Loucy (cell line): ENCODE data around the gene SRGAP1.

Experiments used
- H2AFZ ChIP-seq: fragments of 200-600 bp; sonication (generic); 2 replicates; pipeline ENCODE4 v1.6.0; 2016; ENCODE audit warnings: antibody characterized with exemption, mild to moderate bottlenecking, low read length, moderate library complexity
- H3F3A ChIP-seq: fragments of 200-600 bp; 2 replicates; pipeline ENCODE4 v1.6.0; 2016; ENCODE audit warnings: antibody characterized with exemption, low read depth, mild to moderate bottlenecking
- H3K27me3 ChIP-seq: fragments of 200-600 bp; sonication (generic); 2 replicates; pipeline ENCODE4 v1.6.1; 2014; ENCODE audit warnings: low read length, mild to moderate bottlenecking; ENCODE audit not compliant: insufficient read depth, poor library complexity, severe bottlenecking
- H3K36me3 ChIP-seq: fragments of 200-600 bp; sonication (generic); 2 replicates; pipeline ENCODE4 v1.6.1; 2016; ENCODE audit warnings: low read length; ENCODE audit not compliant: insufficient read depth
- H3K4me1 ChIP-seq: fragments of 200-600 bp; sonication (generic); 2 replicates; pipeline ENCODE4 v1.5.1; 2014; ENCODE audit warnings: low read length, mild to moderate bottlenecking; ENCODE audit not compliant: insufficient read depth, poor library complexity, severe bottlenecking
- H3K4me2 ChIP-seq: fragments of 200-600 bp; sonication (generic); 2 replicates; pipeline ENCODE4 v1.6.0; 2014; ENCODE audit warnings: antibody characterized with exemption, low read length, low read depth, mild to moderate bottlenecking; ENCODE audit not compliant: poor library complexity, severe bottlenecking
- H3K4me3 ChIP-seq: fragments of 200-600 bp; sonication (generic); 2 replicates; pipeline ENCODE4 v1.5.1; 2014; ENCODE audit warnings: low read length, mild to moderate bottlenecking, mixed read lengths; ENCODE audit not compliant: poor library complexity, severe bottlenecking
- H3K79me2 ChIP-seq: fragments of 200-600 bp; sonication (generic); 2 replicates; pipeline ENCODE4 v1.6.1; 2014; ENCODE audit warnings: low read length; ENCODE audit not compliant: insufficient read depth
- H3K9ac ChIP-seq: fragments of 200-600 bp; sonication (generic); 2 replicates; pipeline ENCODE4 v1.6.0; 2014; ENCODE audit warnings: mild to moderate bottlenecking, low read depth, low read length, moderate library complexity; ENCODE audit not compliant: poor library complexity, severe bottlenecking
- H3K9me2 ChIP-seq: fragments of 200-600 bp; sonication (generic); replicated peaks from 2 replicates; pipeline ENCODE4 v1.6.1; 2016; ENCODE audit warnings: low read depth, low read length, mixed read lengths
- H3K9me3 ChIP-seq: fragments of 200-600 bp; sonication (generic); 2 replicates; pipeline ENCODE4 v1.6.1; 2014; ENCODE audit warnings: mild to moderate bottlenecking, antibody characterized with exemption, low read length, low read depth; ENCODE audit not compliant: insufficient read depth
- H4K20me1 ChIP-seq: fragments of 200-600 bp; sonication (generic); 2 replicates; pipeline ENCODE4 v1.6.0; 2014; ENCODE audit warnings: antibody characterized with exemption, low read length, mild to moderate bottlenecking; ENCODE audit not compliant: insufficient read depth, poor library complexity, severe bottlenecking
- EZH2phosphoT487 ChIP-seq: fragments of 200-600 bp; IDR thresholded peaks from 2 replicates; pipeline ENCODE4 v1.6.1; 2018; ENCODE audit warnings: antibody characterized with exemption, mild to moderate bottlenecking, moderate library complexity, borderline replicate concordance
- TF ChIP-seq, protein P1 (sequence below): fragments of 200-600 bp; sonication (generic); conservative IDR thresholded peaks from 2 replicates; pipeline ENCODE4 v1.5.1; 2014; ENCODE audit warnings: mild to moderate bottlenecking, antibody characterized with exemption, low read length

SRGAP1 gene

DNA sequence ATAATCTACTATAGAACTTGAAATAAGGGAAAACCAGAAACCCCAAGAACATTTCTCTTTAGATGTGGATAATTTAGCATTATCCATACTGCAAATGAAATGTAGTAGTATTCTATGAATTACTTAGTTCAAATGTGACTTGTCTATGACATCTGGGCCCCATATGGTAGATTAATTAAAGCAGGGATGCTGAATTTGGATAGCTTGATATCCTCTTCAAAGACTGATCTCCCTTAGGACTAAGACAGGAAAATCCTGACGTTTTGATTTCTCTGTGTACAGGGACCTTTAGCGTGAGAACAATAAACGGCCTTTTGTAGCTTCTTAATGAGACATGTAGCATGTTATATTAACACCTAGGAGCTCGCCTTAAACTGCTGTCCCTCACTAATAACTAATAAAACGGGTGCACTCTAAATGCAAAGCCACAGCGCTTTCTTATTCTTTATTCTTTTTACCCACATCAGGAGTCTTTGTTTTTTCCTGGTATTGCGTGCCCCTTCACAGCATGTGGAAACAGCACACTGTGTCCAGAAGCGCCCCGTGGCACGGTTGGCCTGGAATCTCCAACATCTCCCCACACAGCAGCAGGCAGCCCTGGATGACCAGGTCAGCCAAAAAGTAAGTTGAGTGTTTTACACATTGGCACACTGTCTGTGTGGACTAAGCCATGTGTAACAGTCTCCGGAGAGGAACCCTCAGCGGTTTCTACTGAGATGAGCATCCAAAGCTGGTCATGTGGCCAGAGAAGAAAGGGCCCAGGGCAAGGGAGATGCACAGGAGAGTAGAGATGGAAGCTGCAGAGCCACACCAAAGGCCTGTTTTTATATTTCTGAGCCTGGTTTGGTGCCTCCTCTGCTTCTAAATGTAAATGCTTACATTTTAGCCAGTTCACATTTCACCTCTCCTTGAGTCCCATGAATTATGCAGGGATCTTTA is 93.1 kb downstream of the SRGAP1 start:
- H3K4me3 ChIP-seq = no peak overlapping the region
- TF ChIP-seq, protein P1, sequence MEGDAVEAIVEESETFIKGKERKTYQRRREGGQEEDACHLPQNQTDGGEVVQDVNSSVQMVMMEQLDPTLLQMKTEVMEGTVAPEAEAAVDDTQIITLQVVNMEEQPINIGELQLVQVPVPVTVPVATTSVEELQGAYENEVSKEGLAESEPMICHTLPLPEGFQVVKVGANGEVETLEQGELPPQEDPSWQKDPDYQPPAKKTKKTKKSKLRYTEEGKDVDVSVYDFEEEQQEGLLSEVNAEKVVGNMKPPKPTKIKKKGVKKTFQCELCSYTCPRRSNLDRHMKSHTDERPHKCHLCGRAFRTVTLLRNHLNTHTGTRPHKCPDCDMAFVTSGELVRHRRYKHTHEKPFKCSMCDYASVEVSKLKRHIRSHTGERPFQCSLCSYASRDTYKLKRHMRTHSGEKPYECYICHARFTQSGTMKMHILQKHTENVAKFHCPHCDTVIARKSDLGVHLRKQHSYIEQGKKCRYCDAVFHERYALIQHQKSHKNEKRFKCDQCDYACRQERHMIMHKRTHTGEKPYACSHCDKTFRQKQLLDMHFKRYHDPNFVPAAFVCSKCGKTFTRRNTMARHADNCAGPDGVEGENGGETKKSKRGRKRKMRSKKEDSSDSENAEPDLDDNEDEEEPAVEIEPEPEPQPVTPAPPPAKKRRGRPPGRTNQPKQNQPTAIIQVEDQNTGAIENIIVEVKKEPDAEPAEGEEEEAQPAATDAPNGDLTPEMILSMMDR = no peak
- TF ChIP-seq EZH2phosphoT487 = no peak
- H2AFZ ChIP-seq = no peak overlapping the region
- no peak overlapping the region for H3K9ac ChIP-seq
- H3K36me3 ChIP-seq = no peaks in the 10 kb centered on the region
- H4K20me1 ChIP-seq = no peaks in the 10 kb centered on the region
- H3K27me3 ChIP-seq = no peaks in the 10 kb centered on the region
- peaks cover 11% of the 10 kb centered on the region for H3K4me1 ChIP-seq
- no peaks in the 10 kb centered on the region for H3K9me3 ChIP-seq
- H3F3A ChIP-seq = no peaks in the 10 kb centered on the region
- H3K9me2 ChIP-seq = no peaks in the 10 kb centered on the region
- no peaks in the 10 kb centered on the region for H3K79me2 ChIP-seq
- H3K4me2 ChIP-seq = no peak overlapping the region

DNA sequence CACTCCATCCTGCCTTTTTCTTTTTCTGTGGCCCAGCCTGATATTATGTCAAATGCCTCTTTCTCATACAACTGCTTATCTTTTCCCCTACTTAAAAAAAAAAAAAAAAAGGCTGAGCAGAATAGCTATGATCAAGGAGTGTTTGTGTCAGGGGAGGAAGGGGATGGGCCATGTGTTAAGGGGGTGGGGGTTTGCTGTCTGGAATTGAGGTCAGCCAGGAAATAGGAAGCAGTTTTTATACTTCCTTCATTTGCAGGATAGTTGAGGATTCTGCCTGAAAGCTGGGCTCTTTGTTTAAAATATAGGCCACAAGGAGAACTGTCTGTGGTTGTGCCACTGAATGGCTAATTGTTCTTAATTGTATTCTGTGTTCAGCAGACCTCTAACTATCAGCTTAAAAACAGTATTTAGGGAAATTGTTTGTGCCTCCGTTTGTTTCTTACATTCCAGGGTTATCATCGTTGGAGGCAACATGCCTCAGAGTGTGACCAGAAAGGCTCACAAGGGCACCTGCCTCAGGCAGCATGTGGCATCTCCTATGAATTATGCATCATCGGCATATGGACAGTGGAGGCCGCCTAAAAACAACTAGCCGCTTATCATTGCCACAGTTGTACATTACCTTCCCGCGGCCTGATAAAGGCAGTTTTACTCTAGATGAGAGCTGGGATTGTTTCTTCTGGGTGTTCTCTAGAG is 96.0 kb downstream of the SRGAP1 start:
- Histone ChIP-seq H4K20me1 (no peaks in the 10 kb centered on the region), H2AFZ (peak overlapping the region; percentile 74), H3K9me3 (no peaks in the 10 kb centered on the region), H3K4me2 (no peak overlapping the region), H3K4me1 (peaks cover 11% of the 10 kb centered on the region), H3F3A (no peaks in the 10 kb centered on the region), H3K9me2 (no peaks in the 10 kb centered on the region), H3K9ac (no peak overlapping the region), H3K27me3 (no peaks in the 10 kb centered on the region), H3K79me2 (no peaks in the 10 kb centered on the region), H3K36me3 (no peaks in the 10 kb centered on the region), H3K4me3 (no peak overlapping the region)
- TF ChIP-seq EZH2phosphoT487 = no peak
- TF ChIP-seq, protein P1 = no peak

DNA sequence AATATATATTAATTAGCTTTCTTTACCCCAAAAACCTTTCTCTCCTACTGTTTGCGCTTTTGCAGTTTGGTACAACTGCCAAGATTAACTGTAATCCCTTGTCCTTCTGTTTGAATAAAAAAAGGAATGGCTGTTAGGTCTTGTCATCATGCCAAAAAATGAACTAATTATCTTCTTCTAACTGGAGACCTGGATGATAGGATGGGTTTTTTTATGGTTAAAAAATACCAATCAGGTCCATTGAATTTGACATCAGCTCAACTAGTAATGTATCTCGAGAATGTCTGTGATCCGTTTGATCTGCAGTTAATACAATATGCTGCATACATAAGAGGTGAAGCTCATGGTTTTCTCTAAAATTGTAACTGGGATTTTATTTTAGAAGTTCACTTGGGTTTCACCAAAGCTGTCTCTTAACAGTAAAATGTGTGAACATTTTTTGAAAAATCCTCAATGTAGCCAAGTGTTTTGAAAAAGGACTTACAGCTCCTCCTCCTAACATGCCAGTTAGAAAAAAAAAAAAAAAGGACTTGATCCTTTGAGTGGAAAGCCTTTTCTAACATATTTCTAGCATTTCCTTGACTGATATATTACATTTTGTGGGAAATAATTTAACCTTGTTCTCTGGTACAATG is 96.8 kb downstream of the SRGAP1 start:
- no peaks in the 10 kb centered on the region for H3K9me3 ChIP-seq
- H4K20me1 ChIP-seq = no peaks in the 10 kb centered on the region
- H3K9ac ChIP-seq = no peak overlapping the region
- H3K27me3 ChIP-seq = no peaks in the 10 kb centered on the region
- no peaks in the 10 kb centered on the region for H3K9me2 ChIP-seq
- no peaks in the 10 kb centered on the region for H3K36me3 ChIP-seq
- TF ChIP-seq, protein P1 = no peak
- TF ChIP-seq EZH2phosphoT487 = no peak
- no peak overlapping the region for H3K4me2 ChIP-seq
- no peak overlapping the region for H2AFZ ChIP-seq
- H3F3A ChIP-seq = no peaks in the 10 kb centered on the region
- no peak overlapping the region for H3K4me3 ChIP-seq
- H3K4me1 ChIP-seq = peaks cover 11% of the 10 kb centered on the region
- no peaks in the 10 kb centered on the region for H3K79me2 ChIP-seq
